Neuronal stem cell (in vitro differentiated cells): ENCODE data around the gene CIDEB.

Experiments used
- DNase-seq: peaks from one replicate; pipeline ENCODE4 v3.0.0-alpha.2; 2013; ENCODE audit warnings: low spot score
- H2AFZ ChIP-seq: one replicate; pipeline ENCODE4 v1.6.1; 2013; ENCODE audit warnings: mild to moderate bottlenecking, low read length, inconsistent platforms
- H2AK5ac ChIP-seq: 2 replicates; pipeline ENCODE4 v1.6.1; 2013; ENCODE audit warnings: low read depth, mild to moderate bottlenecking, inconsistent platforms, low read length, moderate library complexity, mixed read lengths
- H2BK120ac ChIP-seq: 2 replicates; pipeline ENCODE4 v1.6.1; 2013; ENCODE audit warnings: low read depth, mild to moderate bottlenecking, inconsistent platforms, low read length, moderate library complexity, mixed read lengths
- H2BK12ac ChIP-seq: one replicate; pipeline ENCODE4 v1.6.1; 2013; ENCODE audit warnings: low read length, inconsistent platforms
- H2BK15ac ChIP-seq: 2 replicates; pipeline ENCODE4 v1.6.1; 2013; ENCODE audit warnings: mild to moderate bottlenecking, low read length, inconsistent platforms, mixed read lengths
- H2BK5ac ChIP-seq: one replicate; pipeline ENCODE4 v1.6.1; 2013; ENCODE audit warnings: inconsistent platforms, mild to moderate bottlenecking, low read length, moderate library complexity
- H3K14ac ChIP-seq: one replicate; pipeline ENCODE4 v1.6.1; 2013; ENCODE audit warnings: low read length, inconsistent platforms
- H3K18ac ChIP-seq: 2 replicates; pipeline ENCODE4 v1.6.1; 2013; ENCODE audit warnings: low read length, inconsistent platforms
- H3K23ac ChIP-seq: 2 replicates; pipeline ENCODE4 v1.6.1; 2013; ENCODE audit warnings: low read depth, mild to moderate bottlenecking, mixed read lengths, low read length, inconsistent platforms; ENCODE audit not compliant: poor library complexity
- H3K27ac ChIP-seq: replicated peaks from 3 replicates; pipeline ENCODE4 v1.5.1; 2013; ENCODE audit warnings: low read length, inconsistent platforms
- H3K27me3 ChIP-seq, 3 experiments: 2 replicates each; pipeline ENCODE4 v1.6.1; 2013; ENCODE audit warnings: low read length in 3 of 3, mild to moderate bottlenecking in 2 of 3, inconsistent platforms in 1 of 3, low read depth in 1 of 3, mixed read lengths in 1 of 3, moderate library complexity in 1 of 3; ENCODE audit not compliant: control insufficient read depth in 3 of 3, insufficient read depth in 3 of 3
- H3K36me3 ChIP-seq, 2 donors: replicated peaks in 1 of 2; 2 replicates each; pipeline ENCODE4 v1.6.1; 2013; ENCODE audit warnings: low read length in 2 of 2; ENCODE audit not compliant: control insufficient read depth in 2 of 2, insufficient read depth in 2 of 2
- H3K4ac ChIP-seq: 2 replicates; pipeline ENCODE4 v1.6.1; 2013; ENCODE audit warnings: inconsistent platforms, mild to moderate bottlenecking, low read length, moderate library complexity
- H3K4me1 ChIP-seq, 2 donors: 1 replicate in 1 of 2; 2 replicates in 1 of 2; pipeline ENCODE4 v1.6.1; 2013; ENCODE audit warnings: low read length in 2 of 2, low read depth in 1 of 2; ENCODE audit not compliant: control insufficient read depth in 2 of 2, insufficient read depth in 1 of 2
- H3K4me2 ChIP-seq: one replicate; pipeline ENCODE4 v1.6.1; 2013; ENCODE audit warnings: mild to moderate bottlenecking, low read length, inconsistent platforms; ENCODE audit not compliant: insufficient read depth, poor library complexity, severe bottlenecking
- H3K4me3 ChIP-seq, 2 donors: 2 replicates each; pipeline ENCODE4 v1.5.1; 2013; ENCODE audit warnings: low read length in 2 of 2, mild to moderate bottlenecking in 2 of 2, inconsistent platforms in 1 of 2, moderate library complexity in 1 of 2
- H3K79me1 ChIP-seq: one replicate; pipeline ENCODE4 v1.6.1; 2013; ENCODE audit warnings: low read depth, mild to moderate bottlenecking, inconsistent platforms, low read length, moderate library complexity
- H3K9ac ChIP-seq: one replicate; pipeline ENCODE4 v1.6.1; 2013; ENCODE audit warnings: mild to moderate bottlenecking, low read depth, low read length, inconsistent platforms; ENCODE audit not compliant: poor library complexity
- H3K9me3 ChIP-seq, 2 donors: replicated peaks in 1 of 2; 2 replicates each; pipeline versions ENCODE3 to v1.6.1; 2013; ENCODE audit warnings: low read length in 2 of 2, mild to moderate bottlenecking in 2 of 2, inconsistent platforms in 1 of 2, low read depth in 1 of 2, mixed read lengths in 1 of 2, moderate library complexity in 1 of 2; ENCODE audit not compliant: control insufficient read depth in 2 of 2, insufficient read depth in 1 of 2
- H4K8ac ChIP-seq: one replicate; pipeline ENCODE4 v1.6.1; 2013; ENCODE audit warnings: low read depth, mild to moderate bottlenecking, inconsistent platforms, low read length, moderate library complexity
- H4K91ac ChIP-seq: one replicate; pipeline ENCODE4 v1.6.1; 2013; ENCODE audit warnings: low read length, low read depth, mild to moderate bottlenecking, inconsistent platforms; ENCODE audit not compliant: poor library complexity
- WGBS, 2 donors: extraction: QIAGEN DNeasy Blood & Tissue Kit; methylation state at CpG; one replicate each; pipeline ENCODE4 v1.1.7; 2013; ENCODE audit warnings: missing lambda C conversion rate in 2 of 2, mixed read lengths in 1 of 2; ENCODE audit not compliant: insufficient read length in 2 of 2, insufficient replicate concordance in 1 of 2; ENCODE audit errors: extremely low coverage in 2 of 2; 5-methylcytosine and 5-hydroxymethylcytosine counted together

The CIDEB gene

DNA sequence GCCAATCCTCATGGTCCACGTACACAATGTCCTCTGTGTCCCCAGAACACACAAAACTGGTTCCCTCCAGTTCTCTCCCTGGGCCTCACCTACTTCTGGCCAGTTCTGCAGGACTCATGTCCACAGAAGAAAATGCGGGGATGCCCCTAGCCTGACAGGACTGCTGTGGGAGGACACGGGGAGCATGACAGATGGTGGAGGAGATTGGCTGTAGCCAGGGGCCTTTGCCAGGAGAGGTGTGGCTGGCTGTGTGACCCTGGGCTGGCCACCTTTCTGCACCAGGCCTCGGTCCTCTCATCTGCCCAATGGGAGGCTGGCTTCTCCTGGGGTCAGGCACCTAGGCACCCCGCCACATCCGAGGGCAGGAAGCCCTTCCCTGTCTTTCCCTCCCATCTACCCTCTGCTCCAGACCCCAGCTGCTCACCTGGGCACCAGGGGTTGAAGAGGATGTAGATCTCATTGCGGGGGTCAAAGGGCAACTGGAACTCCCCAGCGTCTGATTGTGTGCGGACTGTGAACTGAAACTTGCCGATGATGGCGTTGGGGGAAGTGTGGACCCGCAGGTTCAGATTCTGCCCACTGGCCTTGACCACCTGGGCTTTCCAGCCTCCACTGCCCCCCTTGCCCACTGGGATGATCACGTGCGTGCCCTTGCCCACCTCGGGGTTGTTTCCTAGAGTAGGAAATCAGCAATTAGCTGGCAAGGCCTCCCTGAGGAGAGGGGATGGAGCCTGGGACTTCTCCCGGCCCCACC is 47.6 kb downstream of the CIDEB start:
- no CpG with 5 or more reads among the region's 16 CpGs for WGBS, 2 donors
- H4K91ac ChIP-seq, result no peak overlapping the region
- H4K8ac ChIP-seq, result no peak overlapping the region
- no peak for DNase-seq
- H3K27me3 ChIP-seq, result no peaks in the 10 kb centered on the region
- H3K23ac ChIP-seq, result no peak overlapping the region
- no peak overlapping the region for H2AK5ac ChIP-seq
- no peak overlapping the region for H2BK12ac ChIP-seq
- no peak overlapping the region for H3K4ac ChIP-seq
- no peak overlapping the region for H2BK15ac ChIP-seq
- H3K79me1 ChIP-seq, result no peaks in the 10 kb centered on the region
- H2BK5ac ChIP-seq, result no peak overlapping the region
- H3K4me2 ChIP-seq, result no peak overlapping the region
- H2AFZ ChIP-seq, result no peak overlapping the region
- H3K36me3 ChIP-seq, result no peaks in the 10 kb centered on the region
- H3K14ac ChIP-seq, result no peak overlapping the region
- H3K27ac ChIP-seq, result no peak overlapping the region
- H3K4me3 ChIP-seq, result peak overlapping the region in 1 of 2 donors; percentile 16
- peak overlapping the region; percentile 9 for H3K9ac ChIP-seq
- H3K9me3 ChIP-seq, result no peaks in the 10 kb centered on the region
- no peak overlapping the region for H3K18ac ChIP-seq
- H3K4me1 ChIP-seq, result no peaks in the 10 kb centered on the region
- H2BK120ac ChIP-seq, result no peak overlapping the region

DNA sequence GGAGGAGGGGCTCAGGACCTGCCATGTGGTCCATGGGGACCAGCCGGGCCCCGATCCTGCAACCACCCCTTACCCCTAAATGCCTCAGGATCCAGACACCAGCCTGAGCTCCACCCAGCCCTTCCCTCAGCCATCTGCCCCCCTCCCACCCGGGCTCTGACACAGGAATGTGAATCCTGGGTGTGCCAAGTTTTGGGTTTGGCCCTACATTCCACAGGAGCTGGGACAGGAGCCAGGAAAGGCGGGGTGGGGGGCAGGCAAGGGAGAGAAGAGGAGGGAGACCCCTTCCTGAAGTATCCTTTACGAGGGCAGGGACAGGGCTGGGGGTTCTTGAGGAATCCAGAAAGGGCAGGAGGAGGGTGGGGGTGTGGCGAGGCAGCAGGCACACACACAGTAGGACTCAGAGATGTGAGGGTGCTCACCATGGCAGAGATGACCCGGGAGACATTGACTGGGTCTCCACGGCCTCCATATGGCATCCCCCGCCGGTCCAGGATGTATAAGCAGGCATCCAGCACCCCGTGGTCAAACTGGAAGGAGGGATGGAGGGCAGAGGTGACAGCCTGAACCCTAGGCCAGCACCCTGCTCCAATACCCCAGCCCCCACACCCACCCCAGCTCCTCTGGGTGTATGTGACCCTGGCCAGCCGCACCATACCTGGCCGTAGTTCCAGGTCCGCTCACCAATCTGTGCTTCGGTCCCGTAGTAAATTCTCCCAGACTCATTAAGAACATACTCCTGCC is 48.3 kb downstream of the CIDEB start:
- WGBS, 2 donors, result no CpG with 5 or more reads among the region's 16 CpGs
- Histone ChIP-seq H3K4me2 (no peak overlapping the region), H3K4me1 (no peaks in the 10 kb centered on the region), H2BK12ac (no peak overlapping the region), H3K79me1 (peaks cover 1% of the 10 kb centered on the region), H3K27me3 (no peaks in the 10 kb centered on the region), H3K4ac (no peak overlapping the region), H3K23ac (peak overlapping the region; percentile 25), H3K36me3 (no peaks in the 10 kb centered on the region), H3K4me3 (no peak overlapping the region), H3K14ac (no peak overlapping the region), H2BK5ac (no peak overlapping the region), H3K9me3 (no peaks in the 10 kb centered on the region), H2BK120ac (no peak overlapping the region), H2AFZ (no peak overlapping the region), H4K8ac (no peak overlapping the region), H2BK15ac (peak overlapping the region; percentile 26), H3K9ac (no peak overlapping the region), H2AK5ac (peak overlapping the region; percentile 26), H4K91ac (no peak overlapping the region), H3K27ac (no peak overlapping the region), H3K18ac (no peak overlapping the region)
- no peak for DNase-seq

DNA sequence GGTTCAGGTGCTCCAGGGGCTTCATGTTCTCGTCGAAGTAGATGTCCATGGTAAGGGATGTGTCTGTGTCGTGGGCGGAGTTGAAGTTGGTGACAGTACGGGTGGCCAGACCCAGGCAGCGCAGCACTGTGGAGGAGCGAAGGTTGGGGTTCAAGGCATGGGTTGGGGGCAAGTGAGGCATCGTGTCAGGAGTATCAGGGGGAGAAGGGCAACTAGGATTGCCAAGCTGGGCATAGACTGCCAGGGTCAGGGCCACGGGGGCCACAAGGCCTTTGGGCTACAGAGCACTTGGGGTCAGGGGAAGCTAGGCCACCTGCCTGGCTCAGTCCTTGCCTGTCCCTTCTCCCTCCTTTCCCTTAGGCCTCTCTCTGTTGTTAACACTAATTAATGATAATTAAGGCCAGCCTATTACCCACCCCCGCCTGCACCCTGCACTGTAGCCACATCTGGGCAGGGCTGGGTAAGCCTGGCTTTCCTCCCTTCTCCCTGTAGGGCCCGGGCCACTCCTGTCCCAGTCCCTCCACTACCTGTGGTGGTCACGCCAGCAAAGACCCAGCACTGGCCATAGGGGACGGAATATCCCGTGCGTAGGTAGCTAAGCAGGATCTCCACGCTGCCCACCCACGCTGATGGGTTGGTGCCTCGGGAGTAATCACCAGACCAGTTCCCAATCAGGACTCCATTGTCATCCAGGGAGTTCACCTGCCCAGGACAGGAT is 49.1 kb downstream of the CIDEB start:
- no peak overlapping the region for H2BK15ac ChIP-seq
- no peak overlapping the region for H3K18ac ChIP-seq
- no peak overlapping the region for H3K27ac ChIP-seq
- no peak for DNase-seq
- no peak overlapping the region for H3K14ac ChIP-seq
- H3K9me3 ChIP-seq, result no peaks in the 10 kb centered on the region
- no peak overlapping the region for H3K4ac ChIP-seq
- H2BK5ac ChIP-seq, result no peak overlapping the region
- peak overlapping the region; percentile 32 for H4K8ac ChIP-seq
- no peak overlapping the region for H2BK12ac ChIP-seq
- H3K4me1 ChIP-seq, result no peaks in the 10 kb centered on the region
- H2AFZ ChIP-seq, result no peak overlapping the region
- H3K79me1 ChIP-seq, result peaks cover 1% of the 10 kb centered on the region
- no peak overlapping the region for H3K4me3 ChIP-seq
- H2BK120ac ChIP-seq, result peak overlapping the region; percentile 57
- no peaks in the 10 kb centered on the region for H3K36me3 ChIP-seq
- peak overlapping the region; percentile 72 for H3K9ac ChIP-seq
- no peaks in the 10 kb centered on the region for H3K27me3 ChIP-seq
- H2AK5ac ChIP-seq, result peak overlapping the region; percentile 67
- WGBS, 2 donors, result no CpG with 5 or more reads among the region's 18 CpGs
- H3K23ac ChIP-seq, result peak overlapping the region; percentile 29
- H4K91ac ChIP-seq, result no peak overlapping the region
- H3K4me2 ChIP-seq, result no peak overlapping the region

DNA sequence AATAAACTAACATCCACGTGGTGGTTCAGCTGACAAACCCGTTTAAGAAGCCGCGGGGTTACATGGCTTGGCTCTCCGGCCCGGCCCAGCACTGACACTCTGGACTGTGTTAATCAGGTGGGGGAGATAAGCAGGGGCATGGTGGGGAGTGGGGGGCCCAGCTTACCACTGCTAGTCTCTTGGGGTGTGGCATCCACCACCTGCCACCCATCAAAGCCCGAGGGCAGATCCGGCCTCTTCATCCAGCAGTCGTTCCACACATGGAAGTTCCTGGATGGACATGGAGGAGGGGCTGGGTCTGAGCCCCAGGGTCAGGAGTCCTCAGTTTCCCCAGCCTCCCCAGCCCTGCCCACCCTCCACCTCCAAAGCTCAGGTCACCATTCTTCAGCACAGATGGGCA is 49.7 kb downstream of the CIDEB start:
- no peaks in the 10 kb centered on the region for H3K4me1 ChIP-seq
- H3K14ac ChIP-seq, result no peak overlapping the region
- H3K9ac ChIP-seq, result no peak overlapping the region
- no peak overlapping the region for H3K18ac ChIP-seq
- peak overlapping the region; percentile 32 for H4K8ac ChIP-seq
- H2BK120ac ChIP-seq, result peak overlapping the region; percentile 57
- no peak overlapping the region for H3K4me3 ChIP-seq
- no peak overlapping the region for H2AFZ ChIP-seq
- H3K4me2 ChIP-seq, result no peak overlapping the region
- no peak overlapping the region for H2BK5ac ChIP-seq
- WGBS, 2 donors, result no CpG with 5 or more reads among the region's 9 CpGs
- DNase-seq, result no peak
- no peaks in the 10 kb centered on the region for H3K27me3 ChIP-seq
- no peak overlapping the region for H4K91ac ChIP-seq
- H3K36me3 ChIP-seq, result no peaks in the 10 kb centered on the region
- peak overlapping the region; percentile 67 for H2AK5ac ChIP-seq
- H3K79me1 ChIP-seq, result peaks cover 1% of the 10 kb centered on the region
- H3K9me3 ChIP-seq, result no peaks in the 10 kb centered on the region
- no peak overlapping the region for H3K27ac ChIP-seq
- no peak overlapping the region for H2BK12ac ChIP-seq
- H3K23ac ChIP-seq, result peak overlapping the region; percentile 29
- no peak overlapping the region for H2BK15ac ChIP-seq
- no peak overlapping the region for H3K4ac ChIP-seq
